K562 (cell line): ENCODE measurements around the gene C19orf47. TPM values are rescaled to one million over a fixed set of nuclear protein-coding genes. Genes with fewer than 3 reads are reported as not detected.
A peak's percentile ranks its signal among the peaks of the same experiment; 100 is the strongest.

Experiments
- CTCFL ChIP-seq: IDR thresholded peaks from 2 replicates; pipeline ENCODE4 v1.6.1; 2011; ENCODE audit warnings: borderline replicate concordance, low read depth, mild to moderate bottlenecking, moderate library complexity, low read length; ENCODE audit not compliant: insufficient read depth, poor library complexity, severe bottlenecking
- DMBX1 ChIP-seq: fragments of 250-450 bp; sonication (Bioruptor Pico); IDR thresholded peaks from 2 replicates; pipeline ENCODE4 v1.8.0; 2022; ENCODE audit warnings: inconsistent platforms, mild to moderate bottlenecking, moderate library complexity, borderline replicate concordance
- ERF ChIP-seq: fragments of 450-650 bp; formaldehyde crosslinking; IDR thresholded peaks from 2 replicates; pipeline ENCODE4 v1.4.0; 2020; ENCODE audit warnings: mild to moderate bottlenecking, mixed read lengths
- GABPB2 ChIP-seq: fragments of 250-450 bp; sonication (Bioruptor Pico); conservative IDR thresholded peaks from 2 replicates; pipeline ENCODE4 v1.5.1; 2021; ENCODE audit warnings: mild to moderate bottlenecking
- MEIS2 ChIP-seq: fragments of 450-650 bp; IDR thresholded peaks from 2 replicates; pipeline ENCODE4 v1.6.1; 2014; ENCODE audit warnings: mild to moderate bottlenecking; ENCODE audit not compliant: partially characterized antibody
- MTA3 ChIP-seq: fragments of 450-650 bp; formaldehyde crosslinking; IDR thresholded peaks from 2 replicates; pipeline ENCODE4 v1.6.1; 2017; ENCODE audit warnings: mild to moderate bottlenecking, borderline replicate concordance
- MYC ChIP-seq, 2 experiments: fragments of 250-450 bp in 1 of 2; sonication (Bioruptor Pico) in 1 of 2; IDR thresholded peaks; 2 replicates each; pipeline versions ENCODE4 v1.5.1 to v1.6.1; 2012 to 2021; ENCODE audit warnings: low read depth in 2 of 2, borderline replicate concordance in 1 of 2, improper control_type of control experiment in 1 of 2, low read length in 1 of 2, mild to moderate bottlenecking in 1 of 2, moderate library complexity in 1 of 2
- RAD51 ChIP-seq: fragments of 450-650 bp; IDR thresholded peaks from 2 replicates; pipeline ENCODE4 v1.7.1; 2016; ENCODE audit warnings: low read depth, mild to moderate bottlenecking, borderline replicate concordance
- RBM25 ChIP-seq: fragments of 200-400 bp; formaldehyde crosslinking; IDR thresholded peaks from 2 replicates; pipeline ENCODE4 v1.6.1; 2018; ENCODE audit warnings: low read length, low read depth, moderate library complexity; ENCODE audit not compliant: severe bottlenecking
- RNF219 ChIP-seq: fragments of 250-450 bp; sonication (Bioruptor Pico); IDR thresholded peaks from 2 replicates; pipeline ENCODE4 v1.5.0; 2022; ENCODE audit warnings: mild to moderate bottlenecking
- SP2 ChIP-seq: IDR thresholded peaks from 2 replicates; pipeline ENCODE4 v1.6.1; 2011; ENCODE audit warnings: mild to moderate bottlenecking, low read depth, low read length, moderate library complexity; ENCODE audit not compliant: poor library complexity, severe bottlenecking; ENCODE audit errors: extremely low read depth
- TEAD1 ChIP-seq, 2 experiments: fragments of 450-650 bp in 1 of 2; sonication (generic) in 1 of 2; formaldehyde crosslinking; IDR thresholded peaks; 2 replicates each; pipeline versions ENCODE4 v1.4.0 to v1.8.0; 2020 to 2022; ENCODE audit warnings: mild to moderate bottlenecking in 2 of 2, missing genetic modification reagents in 1 of 2
- TOE1 ChIP-seq, 2 experiments: fragments of 450-650 bp in 1 of 2; sonication (generic) in 1 of 2; formaldehyde crosslinking in 1 of 2; IDR thresholded peaks; 2 replicates each; pipeline versions ENCODE4 v1.7.1 to v1.8.0; 2016 to 2022; ENCODE audit warnings: borderline replicate concordance in 2 of 2, mild to moderate bottlenecking in 2 of 2, antibody characterized with exemption in 1 of 2, inconsistent platforms in 1 of 2, low read depth in 1 of 2, missing genetic modification reagents in 1 of 2, moderate library complexity in 1 of 2
- VEZF1 ChIP-seq: fragments of 200-800 bp; sonication (Bioruptor generic); IDR thresholded peaks from 2 replicates; pipeline ENCODE4 v1.6.1; 2017; ENCODE audit warnings: missing genetic modification characterization, missing compliant biosample characterization
- ZNF184 ChIP-seq: sonication (generic); formaldehyde crosslinking; IDR thresholded peaks from 2 replicates; pipeline ENCODE4 v1.5.0; 2020; ENCODE audit warnings: missing genetic modification reagents
- ZNF23 ChIP-seq: fragments of 250-450 bp; sonication (Bioruptor Pico); IDR thresholded peaks from 2 replicates; pipeline ENCODE4 v1.4.0; 2020; ENCODE audit warnings: mild to moderate bottlenecking
- polyA plus RNA-seq, 8 experiments: library from polyadenylated mRNA; depleted of rRNA in 4 of 8; stranded (reverse) in 5 of 8; unstranded in 3 of 8; fragments of >200 nt; fragmentation: Nextera tagmentation in 2 of 8; fragmentation: Illumina TruSeq in 1 of 8; extraction: Ambion mirVana in 2 of 8; extraction: Trizol in 1 of 8; gene quantifications; 2 replicates each; pipeline versions ENCODE4 v1.2.1 to v1.2.3, GENCODE V29; 2011 to 2014; ENCODE audit warnings: inconsistent platforms in 1 of 8, missing spikeins in 1 of 8
- total RNA-seq, 7 experiments: library from RNA; depleted of rRNA in 6 of 7; stranded (reverse); fragments of >200 nt in 6 of 7; fragmentation: Illumina TruSeq in 2 of 7; extraction: Trizol in 2 of 7; gene quantifications; 2 replicates each; pipeline versions ENCODE4 v1.2.1 to v1.2.3, GENCODE V29; 2011 to 2021; ENCODE audit warnings: low replicate concordance in 1 of 7
- TF ChIP-seq, protein P1 (sequence below), 2 experiments: IDR thresholded peaks; 2 replicates each; pipeline ENCODE4 v1.6.1; 2011; ENCODE audit warnings: borderline replicate concordance in 1 of 2, control low read depth in 1 of 2, low read depth in 1 of 2, low read length in 1 of 2, mild to moderate bottlenecking in 1 of 2, mixed read lengths in 1 of 2, moderate library complexity in 1 of 2; ENCODE audit not compliant: insufficient read depth in 1 of 2, insufficient read length in 1 of 2, poor library complexity in 1 of 2, severe bottlenecking in 1 of 2; ENCODE audit errors: extremely low read depth in 1 of 2

The C19orf47 gene
- total and polyA plus RNA-seq, 9 of the 15 experiments (the other 6 are each of a cell fraction or from before 2014, with no cell fraction given) = 0.08 to 26.1 (median 14.7) TPM

- TF ChIP-seq RAD51 (peak; percentile 100), RBM25 (peak; percentile 39), SP2 (peak; percentile 84), ZNF23 (CRISPR knock-in tag) (no peak), ZNF184 (CRISPR knock-in tag) (no peak), VEZF1 (CRISPR knock-in tag) (peak; percentile 95), TOE1 (IDR thresholded peaks at IDR 0.05; ENCODE audit: borderline replicate concordance) (peak; percentile 100), TOE1 (CRISPR knock-in tag; IDR thresholded peaks at IDR 0.05; ENCODE audit: borderline replicate concordance, low read depth) (no peak), GABPB2 (CRISPR knock-in tag) (no peak; the same call in 1 of the 2 replicates), CTCFL (peak; percentile 62), TEAD1 (CRISPR knock-in tag; IDR thresholded peaks at IDR 0.05) (peak in 1 of 2 experiments; percentile 26; a peak in 1 of 4 replicates), MTA3 (peak; percentile 33; the same call in 1 of the 2 replicates), RNF219 (no peak), MEIS2 (peak; percentile 88), MYC (IDR thresholded peaks at IDR 0.05; ENCODE audit: low read depth, low read length) (0 out of 2 replicates have a peak, but pooled peaks have one; percentile 23), MYC (CRISPR knock-in tag; IDR thresholded peaks at IDR 0.05; ENCODE audit: borderline replicate concordance, low read depth) (no peak), DMBX1 (CRISPR knock-in tag) (peak; percentile 56; the same call in 1 of the 2 replicates), ERF (0 out of 2 replicates have a peak, but pooled peaks have one; percentile 26)
- TF ChIP-seq, protein P1, sequence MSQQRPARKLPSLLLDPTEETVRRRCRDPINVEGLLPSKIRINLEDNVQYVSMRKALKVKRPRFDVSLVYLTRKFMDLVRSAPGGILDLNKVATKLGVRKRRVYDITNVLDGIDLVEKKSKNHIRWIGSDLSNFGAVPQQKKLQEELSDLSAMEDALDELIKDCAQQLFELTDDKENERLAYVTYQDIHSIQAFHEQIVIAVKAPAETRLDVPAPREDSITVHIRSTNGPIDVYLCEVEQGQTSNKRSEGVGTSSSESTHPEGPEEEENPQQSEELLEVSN (IDR thresholded peaks at IDR 0.05; ENCODE audit: borderline replicate concordance in 1 of 2, extremely low read depth in 1 of 2, insufficient read depth in 1 of 2, insufficient read length in 1 of 2, low read depth in 1 of 2, low read length in 1 of 2, poor library complexity in 1 of 2, severe bottlenecking in 1 of 2) = peak; percentile 64 to 76
Measured at GRCh38 chr19:40348125-40348913, at the start of gene C19orf47, which contains the start of gene PLD3 (continued).
